Testis (tissue), 2 donors: ENCODE measurements around the gene LRRC4C.

ENCODE experiments used
- POLR2A ChIP-seq: fragments of 450-650 bp; IDR thresholded peaks from one replicate; pipeline ENCODE4 v1.6.1; 2017; ENCODE audit warnings: antibody characterized with exemption, mild to moderate bottlenecking, moderate library complexity
- TF ChIP-seq, protein P1 (sequence below), 3 experiments: fragments of 450-650 bp in 2 of 3; fragments of 200-600 bp in 1 of 3; sonication (generic) in 1 of 3; IDR thresholded peaks; one replicate each; pipeline ENCODE4 v1.5.1; 2016 to 2019; ENCODE audit warnings: antibody characterized with exemption in 3 of 3, mild to moderate bottlenecking in 2 of 3, moderate library complexity in 1 of 3

DNA sequence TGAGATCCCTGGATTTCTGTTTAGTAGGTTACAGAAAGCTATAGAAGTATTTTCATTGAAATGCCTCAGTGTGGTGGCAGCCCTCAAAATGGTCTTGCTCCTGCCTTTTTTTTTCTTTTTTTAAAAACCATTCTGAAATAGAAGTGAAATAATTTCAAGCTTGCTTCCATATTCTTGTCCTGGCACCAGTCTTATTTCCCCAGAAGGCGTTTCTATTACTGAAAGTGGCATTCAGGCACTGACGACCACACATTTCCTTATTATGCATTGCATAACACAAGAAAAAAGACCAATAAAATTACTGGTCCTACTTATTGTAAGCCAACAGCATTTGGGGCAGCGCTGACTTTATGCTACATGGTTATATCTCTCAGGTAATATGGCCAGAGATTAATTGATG lies 24.5 kb upstream of the LRRC4C start:
- TF ChIP-seq, protein P1, sequence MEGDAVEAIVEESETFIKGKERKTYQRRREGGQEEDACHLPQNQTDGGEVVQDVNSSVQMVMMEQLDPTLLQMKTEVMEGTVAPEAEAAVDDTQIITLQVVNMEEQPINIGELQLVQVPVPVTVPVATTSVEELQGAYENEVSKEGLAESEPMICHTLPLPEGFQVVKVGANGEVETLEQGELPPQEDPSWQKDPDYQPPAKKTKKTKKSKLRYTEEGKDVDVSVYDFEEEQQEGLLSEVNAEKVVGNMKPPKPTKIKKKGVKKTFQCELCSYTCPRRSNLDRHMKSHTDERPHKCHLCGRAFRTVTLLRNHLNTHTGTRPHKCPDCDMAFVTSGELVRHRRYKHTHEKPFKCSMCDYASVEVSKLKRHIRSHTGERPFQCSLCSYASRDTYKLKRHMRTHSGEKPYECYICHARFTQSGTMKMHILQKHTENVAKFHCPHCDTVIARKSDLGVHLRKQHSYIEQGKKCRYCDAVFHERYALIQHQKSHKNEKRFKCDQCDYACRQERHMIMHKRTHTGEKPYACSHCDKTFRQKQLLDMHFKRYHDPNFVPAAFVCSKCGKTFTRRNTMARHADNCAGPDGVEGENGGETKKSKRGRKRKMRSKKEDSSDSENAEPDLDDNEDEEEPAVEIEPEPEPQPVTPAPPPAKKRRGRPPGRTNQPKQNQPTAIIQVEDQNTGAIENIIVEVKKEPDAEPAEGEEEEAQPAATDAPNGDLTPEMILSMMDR (IDR thresholded peaks at IDR 0.05): no peak
- no peak for TF ChIP-seq POLR2A
